Right atrium auricular region (tissue), 2 donors: ENCODE measurements around the gene TMEM51. TPM values are rescaled to one million over a fixed set of nuclear protein-coding genes. Genes with fewer than 3 reads are reported as not detected.

Experiments
- DNase-seq: peaks from one replicate; pipeline ENCODE4 v3.0.0-alpha.2; 2019; ENCODE audit warnings: low spot score
- H3K27ac ChIP-seq, 2 donors: fragments of 200-600 bp; sonication (generic); 1 replicate in 1 of 2; 2 replicates in 1 of 2; pipeline ENCODE4 v1.5.1; 2016 to 2019
- H3K27me3 ChIP-seq, 2 donors: fragments of 200-600 bp; sonication (generic); one replicate each; pipeline versions ENCODE4 v1.5.1 to v1.6.0; 2017 to 2019
- H3K36me3 ChIP-seq: fragments of 200-600 bp; sonication (generic); one replicate; pipeline ENCODE4 v1.5.1; 2016
- H3K4me1 ChIP-seq, 2 donors: fragments of 200-600 bp; sonication (generic); one replicate each; pipeline versions ENCODE4 v1.5.1 to v1.6.0; 2017 to 2019
- H3K4me3 ChIP-seq, 2 donors: fragments of 200-600 bp; sonication (generic); 1 replicate in 1 of 2; 2 replicates in 1 of 2; pipeline ENCODE4 v1.5.1; 2017 to 2019; ENCODE audit warnings: mild to moderate bottlenecking in 1 of 2, moderate library complexity in 1 of 2
- H3K9me3 ChIP-seq, 2 donors: fragments of 200-600 bp; sonication (generic); one replicate each; pipeline ENCODE4 v1.5.1; 2019
- CTCF ChIP-seq, 2 donors: fragments of 200-600 bp; sonication (generic); IDR thresholded peaks; one replicate each; pipeline ENCODE4 v1.5.1; 2019; ENCODE audit warnings: antibody characterized with exemption in 2 of 2
- total RNA-seq, 2 donors: library from RNA; depleted of rRNA; stranded (reverse); fragments of >200 nt; gene quantifications; one replicate each; pipeline ENCODE4 v1.1.0, GENCODE V29; 2016

The TMEM51 gene
- total RNA-seq, 2 donors from 2014 or later = 3.2 to 6.6 TPM

- H3K4me3 ChIP-seq = no peak overlapping the region
These were observed 36.3 kb downstream of the TMEM51 start for GRCh38 chr1:15189692-15190370.

DNA sequence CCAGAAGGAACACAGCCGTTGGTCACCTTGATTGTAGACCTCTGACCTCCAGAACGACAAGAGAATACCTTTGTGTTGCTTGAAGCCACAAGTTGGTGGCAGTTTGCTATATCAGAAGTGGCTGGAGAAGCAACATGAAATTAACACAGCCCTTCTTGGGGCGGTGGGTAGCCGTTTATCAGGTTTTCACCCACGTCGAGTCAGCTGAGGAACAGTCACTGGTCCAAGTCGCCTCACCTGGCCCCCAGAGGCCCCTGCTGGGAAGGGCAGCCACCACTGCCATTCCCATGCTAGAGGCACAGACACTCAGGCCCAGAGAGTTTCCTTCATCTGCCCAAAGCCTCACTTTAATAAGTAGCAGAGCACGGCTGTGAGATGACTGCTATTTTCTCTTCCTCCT is 37.7 kb downstream of the TMEM51 start:
- peaks cover 0 to 5% of the 10 kb centered on the region in 2 donors for H3K4me1 ChIP-seq
- no peaks in the 10 kb centered on the region for H3K36me3 ChIP-seq
- no peak overlapping the region for H3K4me3 ChIP-seq
- no peaks in the 10 kb centered on the region for H3K9me3 ChIP-seq
- no peak for TF ChIP-seq CTCF (IDR thresholded peaks at IDR 0.05)
- no peak for DNase-seq
- H3K27me3 ChIP-seq = no peaks in the 10 kb centered on the region
- no peak overlapping the region for H3K27ac ChIP-seq

More at GRCh38 chr1:15189692-15190370, 36.3 kb downstream of the TMEM51 start:
- no peaks in the 10 kb centered on the region for H3K27me3 ChIP-seq
- no peaks in the 10 kb centered on the region for H3K36me3 ChIP-seq
- no peak for DNase-seq
- no peak overlapping the region for H3K27ac ChIP-seq
- no peak for TF ChIP-seq CTCF (IDR thresholded peaks at IDR 0.05)
- no peaks in the 10 kb centered on the region for H3K9me3 ChIP-seq
- H3K4me1 ChIP-seq = peaks cover 0 to 5% of the 10 kb centered on the region in 2 donors

DNA sequence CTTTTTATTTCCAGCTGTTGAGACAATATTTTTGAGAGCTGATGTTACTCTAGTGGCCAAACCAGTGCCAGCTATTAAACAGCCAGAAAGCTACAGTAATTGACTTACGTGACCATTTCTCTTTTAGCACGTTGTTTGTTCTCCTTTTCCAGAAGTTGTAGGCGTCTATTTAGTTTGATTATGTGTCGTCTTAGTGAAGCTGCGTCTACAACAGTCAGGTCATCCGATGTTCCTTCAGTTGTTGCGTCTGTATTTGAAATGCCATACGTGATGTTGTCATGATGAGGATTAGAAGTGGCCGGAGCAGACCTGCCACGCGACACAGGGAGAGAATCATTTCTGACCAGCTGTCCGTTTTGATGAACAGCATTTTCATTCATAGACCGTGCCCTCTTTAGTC is 38.2 kb downstream of the TMEM51 start:
- Histone ChIP-seq H3K4me1 (peaks cover 0 to 5% of the 10 kb centered on the region in 2 donors), H3K27ac (no peak overlapping the region), H3K9me3 (no peaks in the 10 kb centered on the region), H3K27me3 (no peaks in the 10 kb centered on the region), H3K36me3 (no peaks in the 10 kb centered on the region), H3K4me3 (no peak overlapping the region)
- no peak for DNase-seq
- no peak for TF ChIP-seq CTCF (IDR thresholded peaks at IDR 0.05)

- no peaks in the 10 kb centered on the region for H3K36me3 ChIP-seq
- H3K27ac ChIP-seq = no peak overlapping the region
- no peak for TF ChIP-seq CTCF (IDR thresholded peaks at IDR 0.05)
- no peaks in the 10 kb centered on the region for H3K9me3 ChIP-seq
- H3K4me3 ChIP-seq = no peak overlapping the region
- H3K4me1 ChIP-seq = peaks cover 0 to 1% of the 10 kb centered on the region in 2 donors
- H3K27me3 ChIP-seq = no peaks in the 10 kb centered on the region
- no peak for DNase-seq
These were observed 39.5 kb downstream of the TMEM51 start for GRCh38 chr1:15192916-15193550.

DNA sequence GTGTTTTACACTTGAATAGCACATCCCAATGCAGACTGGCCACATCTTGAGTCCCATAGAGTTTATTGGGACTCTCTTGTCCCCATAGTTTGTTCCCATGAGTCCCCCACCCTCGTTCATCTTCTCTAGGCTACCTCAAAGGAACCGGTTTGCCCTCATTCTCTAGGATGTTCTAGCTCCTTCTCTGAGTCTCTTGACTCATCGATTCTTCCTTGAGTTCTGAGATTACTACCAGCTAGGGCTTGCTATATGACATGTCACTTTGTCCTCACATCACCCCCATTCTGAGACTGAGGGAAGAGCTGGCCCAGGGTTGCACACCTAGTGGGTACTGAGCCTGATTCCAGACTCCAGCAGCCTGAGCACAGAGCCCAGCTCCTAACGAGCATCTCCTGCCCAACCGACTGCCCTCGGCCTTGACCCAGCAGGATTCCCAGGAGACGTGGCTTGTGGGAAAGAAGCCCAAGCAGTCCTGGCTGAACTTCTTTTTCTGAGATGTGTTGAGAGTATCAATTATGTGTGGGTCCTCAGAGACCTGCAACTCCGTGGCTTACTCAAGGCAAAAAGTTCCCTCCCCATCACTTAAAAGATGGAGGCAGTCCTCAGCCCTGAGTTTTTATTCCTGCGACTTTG is 42.0 kb downstream of the TMEM51 start:
- H3K4me3 ChIP-seq = no peak overlapping the region
- no peaks in the 10 kb centered on the region for H3K36me3 ChIP-seq
- DNase-seq = no peak
- no peaks in the 10 kb centered on the region for H3K4me1 ChIP-seq
- no peaks in the 10 kb centered on the region for H3K9me3 ChIP-seq
- H3K27ac ChIP-seq = no peak overlapping the region
- no peak for TF ChIP-seq CTCF (IDR thresholded peaks at IDR 0.05)
- H3K27me3 ChIP-seq = no peaks in the 10 kb centered on the region
